Gastrocnemius medialis (tissue), 4 donors: ENCODE results near the gene TMPO.

Experiments
- POLR2A ChIP-seq, 2 donors: fragments of 450-650 bp; IDR thresholded peaks; one replicate each; pipeline ENCODE4 v1.6.1; 2017; ENCODE audit warnings: antibody characterized with exemption in 2 of 2, mild to moderate bottlenecking in 2 of 2, moderate library complexity in 2 of 2
- TF ChIP-seq, protein P1 (sequence below), 5 experiments: fragments of 450-650 bp in 3 of 5; fragments of 200-600 bp in 2 of 5; sonication (generic) in 2 of 5; IDR thresholded peaks in 4 of 5; conservative IDR thresholded peaks in 1 of 5; 1 replicate in 4 of 5; 2 replicates in 1 of 5; pipeline ENCODE4 v1.5.1; 2016 to 2019; ENCODE audit warnings: antibody characterized with exemption in 5 of 5, mild to moderate bottlenecking in 3 of 5, moderate library complexity in 3 of 5

DNA sequence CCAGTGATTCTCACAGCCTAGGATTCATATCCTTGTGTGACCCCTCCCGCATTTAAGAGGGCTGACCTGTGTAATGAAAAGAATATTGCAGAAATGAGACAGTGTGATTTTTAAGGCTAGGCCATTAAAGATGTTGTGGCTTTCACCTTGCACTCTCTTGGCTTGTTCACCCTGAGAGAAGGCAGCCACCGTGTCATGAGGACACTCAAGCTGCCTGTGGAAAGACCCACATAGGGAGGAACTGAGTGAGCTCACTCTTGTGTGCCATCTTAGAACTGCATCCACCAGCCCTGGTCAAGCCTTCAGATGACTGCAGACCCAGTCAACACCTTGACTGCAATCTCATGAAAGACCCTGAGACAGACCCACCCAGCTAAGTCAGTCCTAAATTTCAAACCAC is 46.3 kb upstream of the TMPO start:
- TF ChIP-seq, protein P1, sequence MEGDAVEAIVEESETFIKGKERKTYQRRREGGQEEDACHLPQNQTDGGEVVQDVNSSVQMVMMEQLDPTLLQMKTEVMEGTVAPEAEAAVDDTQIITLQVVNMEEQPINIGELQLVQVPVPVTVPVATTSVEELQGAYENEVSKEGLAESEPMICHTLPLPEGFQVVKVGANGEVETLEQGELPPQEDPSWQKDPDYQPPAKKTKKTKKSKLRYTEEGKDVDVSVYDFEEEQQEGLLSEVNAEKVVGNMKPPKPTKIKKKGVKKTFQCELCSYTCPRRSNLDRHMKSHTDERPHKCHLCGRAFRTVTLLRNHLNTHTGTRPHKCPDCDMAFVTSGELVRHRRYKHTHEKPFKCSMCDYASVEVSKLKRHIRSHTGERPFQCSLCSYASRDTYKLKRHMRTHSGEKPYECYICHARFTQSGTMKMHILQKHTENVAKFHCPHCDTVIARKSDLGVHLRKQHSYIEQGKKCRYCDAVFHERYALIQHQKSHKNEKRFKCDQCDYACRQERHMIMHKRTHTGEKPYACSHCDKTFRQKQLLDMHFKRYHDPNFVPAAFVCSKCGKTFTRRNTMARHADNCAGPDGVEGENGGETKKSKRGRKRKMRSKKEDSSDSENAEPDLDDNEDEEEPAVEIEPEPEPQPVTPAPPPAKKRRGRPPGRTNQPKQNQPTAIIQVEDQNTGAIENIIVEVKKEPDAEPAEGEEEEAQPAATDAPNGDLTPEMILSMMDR (IDR thresholded peaks at IDR 0.05 in 4 of 5, conservative IDR thresholded peaks at IDR 0.05 in 1 of 5): no peak
- TF ChIP-seq POLR2A (IDR thresholded peaks at IDR 0.05): no peak
